ENCODE data around the gene VWF.

- no peak for TF ChIP-seq CTCF (conservative IDR thresholded peaks at IDR 0.05; ENCODE audit: low read depth, low read length)
- no peak for TF ChIP-seq POLR2A (IDR thresholded peaks at IDR 0.05; ENCODE audit: low read depth, low read length)
- no peak for TF ChIP-seq MAFK (IDR thresholded peaks at IDR 0.05; ENCODE audit: low read depth, low read length)
- no peak for TF ChIP-seq SMC3 (IDR thresholded peaks at IDR 0.05; ENCODE audit: low read depth, low read length)
- TF ChIP-seq RAD21 (IDR thresholded peaks at IDR 0.05; ENCODE audit: low read length), result no peak
- no peak for TF ChIP-seq FOS (IDR thresholded peaks at IDR 0.05; ENCODE audit: low read depth, low read length)
These were observed 147.8 kb downstream of the VWF start for GRCh38 chr12:5976711-5977110.

Data from IMR-90 (cell line).